ENCODE results near the gene ZFAND3. TPM values are rescaled to one million over a fixed set of nuclear protein-coding genes. Genes with fewer than 3 reads are reported as not detected.

The ZFAND3 gene
- polyA plus RNA-seq, 1 of the 3 experiments (the other 2 are of a cell fraction), result 16.7 TPM

GRCh38 chr6:37783856-37784584 is 35.5 kb upstream of the ZFAND3 start:
- Histone ChIP-seq H4K20me1 (ENCODE audit: insufficient read depth) (no peaks in the 10 kb centered on the region), H3K4me3 (ENCODE audit: low read depth in 2 of 2, low read length in 1 of 2) (no peak overlapping the region), H3K27ac (ENCODE audit: low read depth in 2 of 2, low read length in 1 of 2) (no peak overlapping the region), H3K4me2 (no peak overlapping the region), H3K9me2 (no peaks in the 10 kb centered on the region), H3F3A (replicated peaks; ENCODE audit: insufficient read depth) (no peaks in the 10 kb centered on the region), H3K9me3 (no peaks in the 10 kb centered on the region), H3K4me1 (ENCODE audit: control insufficient read depth in 1 of 2, insufficient read depth in 2 of 2, low read depth in 1 of 2, low read length in 1 of 2) (peaks cover 0 to 31% of the 10 kb centered on the region in 2 experiments; a peak in 1 of 4 replicates), H3K36me3 (replicated peaks in 1 of 2; ENCODE audit: control insufficient read depth in 1 of 2, insufficient read depth in 2 of 2, low read length in 1 of 2) (no peaks in the 10 kb centered on the region), H3K79me2 (ENCODE audit: insufficient read depth) (no peaks in the 10 kb centered on the region), H2AFZ (ENCODE audit: low read depth) (no peak overlapping the region), H3K9ac (no peak overlapping the region), H3K27me3 (ENCODE audit: insufficient read depth) (no peaks in the 10 kb centered on the region)
- WGBS (ENCODE audit: low lambda C conversion rate), result 96% methylated on average over 35 of the region's 35 CpGs
- CTCF ChIA-PET, result interaction anchor here (1.2 to 2.2 kb wide), 3 partner anchors 11 to 710 kb away, joined by 3 to 9 read pairs (median 5); no protein-coding TSS in a partner anchor
- TF ChIP-seq RCOR1 (IDR thresholded peaks at IDR 0.05; ENCODE audit: low read length) (no peak), RXRA (IDR thresholded peaks at IDR 0.05; ENCODE audit: borderline replicate concordance, low read depth) (no peak), RFX5 (IDR thresholded peaks at IDR 0.05; ENCODE audit: low read length) (no peak), CHD2 (IDR thresholded peaks at IDR 0.05; ENCODE audit: low read length, partially characterized antibody) (no peak), SIN3A (IDR thresholded peaks at IDR 0.05; ENCODE audit: borderline replicate concordance, low read depth, low read length) (no peak), PBX3 (IDR thresholded peaks at IDR 0.05) (no peak)
- POLR2A ChIA-PET, result interaction anchor here (0.9 kb wide), 1 partner anchor 79 kb away, joined by 3 read pairs; no protein-coding TSS in a partner anchor
- DNase-seq, result no peak

GRCh38 chr6:37784585-37784967 is 35.0 kb upstream of the ZFAND3 start:
- H3K4me1 ChIP-seq (ENCODE audit: control insufficient read depth in 1 of 2, insufficient read depth in 2 of 2, low read depth in 1 of 2, low read length in 1 of 2), result peaks cover 0 to 26% of the 10 kb centered on the region in 2 experiments; a peak in 1 of 4 replicates
- CTCF ChIA-PET, result interaction anchor here (1.2 to 2.2 kb wide), 3 partner anchors 10 to 710 kb away, joined by 3 to 9 read pairs (median 5); no protein-coding TSS in a partner anchor
- WGBS (ENCODE audit: low lambda C conversion rate), result 55% methylated on average over 6 of the region's 7 CpGs
- H3K4me3 ChIP-seq (ENCODE audit: low read depth in 2 of 2, low read length in 1 of 2), result no peak overlapping the region
- H4K20me1 ChIP-seq (ENCODE audit: insufficient read depth), result no peaks in the 10 kb centered on the region
- peak; percentile 85 for DNase-seq
- H3F3A ChIP-seq (replicated peaks; ENCODE audit: insufficient read depth), result no peaks in the 10 kb centered on the region
- POLR2A ChIA-PET, result no interaction called here
- no peak overlapping the region for H2AFZ ChIP-seq (ENCODE audit: low read depth)
- H3K36me3 ChIP-seq (replicated peaks in 1 of 2; ENCODE audit: control insufficient read depth in 1 of 2, insufficient read depth in 2 of 2, low read length in 1 of 2), result no peaks in the 10 kb centered on the region
- no peak for TF ChIP-seq CTCF (IDR thresholded peaks at IDR 0.05)
- no peak for TF ChIP-seq SIN3A (IDR thresholded peaks at IDR 0.05; ENCODE audit: borderline replicate concordance, low read depth, low read length)
- TF ChIP-seq CHD2 (IDR thresholded peaks at IDR 0.05; ENCODE audit: low read length, partially characterized antibody), result no peak
- 0 out of 2 replicates have a peak, but pooled peaks have one; percentile 7 for TF ChIP-seq TCF12 (IDR thresholded peaks at IDR 0.05)
- 0 out of 2 replicates have a peak, but pooled peaks have one; percentile 34 for TF ChIP-seq MXI1 (IDR thresholded peaks at IDR 0.05; ENCODE audit: low read depth, low read length)
- TF ChIP-seq RCOR1 (IDR thresholded peaks at IDR 0.05; ENCODE audit: low read length), result 0 out of 2 replicates have a peak, but pooled peaks have one; percentile 49
- 0 out of 2 replicates have a peak, but pooled peaks have one; percentile 17 for TF ChIP-seq RAD21 (IDR thresholded peaks at IDR 0.05; ENCODE audit: low read length)
- TF ChIP-seq IRF3 (IDR thresholded peaks at IDR 0.05; ENCODE audit: low read depth, low read length), result no peak
- TF ChIP-seq FOXJ3 (CRISPR knock-in tag; IDR thresholded peaks at IDR 0.05), result no peak
- 0 out of 2 replicates have a peak, but pooled peaks have one; percentile 21 for TF ChIP-seq RFX5 (IDR thresholded peaks at IDR 0.05; ENCODE audit: low read length)
- no peak for TF ChIP-seq ZBTB33 (IDR thresholded peaks at IDR 0.05; ENCODE audit: borderline replicate concordance, low read depth)
- peak; percentile 59 for TF ChIP-seq GATA2 (CRISPR knock-in tag; IDR thresholded peaks at IDR 0.05)
- no peak for TF ChIP-seq PBX3 (IDR thresholded peaks at IDR 0.05)
- no peaks in the 10 kb centered on the region for H3K79me2 ChIP-seq (ENCODE audit: insufficient read depth)
- no peak overlapping the region for H3K4me2 ChIP-seq
- H3K9me2 ChIP-seq, result no peaks in the 10 kb centered on the region
- H3K27ac ChIP-seq (ENCODE audit: low read depth in 2 of 2, low read length in 1 of 2), result no peak overlapping the region
- H3K27me3 ChIP-seq (ENCODE audit: insufficient read depth), result no peaks in the 10 kb centered on the region
- H3K9me3 ChIP-seq, result no peaks in the 10 kb centered on the region
- no peak overlapping the region for H3K9ac ChIP-seq

Data from SK-N-SH (cell line).